Sigmoid colon (tissue), 7 donors: Measurements from ENCODE around the gene CLSTN2. TPM values are rescaled to one million over a fixed set of nuclear protein-coding genes. Genes with fewer than 3 reads are reported as not detected.

Experiments
- DNase-seq: peaks from one replicate; pipeline ENCODE4 v3.0.0-alpha.2; 2019
- H3K27ac ChIP-seq, 4 donors: fragments of 200-600 bp; sonication (generic); one replicate each; pipeline ENCODE4 v1.5.1; 2016 to 2019; ENCODE audit warnings: mild to moderate bottlenecking in 1 of 4
- H3K27me3 ChIP-seq, 3 donors: fragments of 200-600 bp; sonication (generic); one replicate each; pipeline ENCODE4 v1.5.1; 2019; ENCODE audit warnings: mild to moderate bottlenecking in 1 of 3
- H3K36me3 ChIP-seq, 4 donors: fragments of 200-600 bp; sonication (generic); one replicate each; pipeline ENCODE4 v1.5.1; 2016 to 2019
- H3K4me1 ChIP-seq, 4 donors: fragments of 200-600 bp; sonication (generic); one replicate each; pipeline ENCODE4 v1.5.1; 2017 to 2019
- H3K4me3 ChIP-seq, 4 donors: fragments of 200-600 bp; sonication (generic); one replicate each; pipeline ENCODE4 v1.5.1; 2017 to 2019; ENCODE audit warnings: mild to moderate bottlenecking in 2 of 4, moderate library complexity in 1 of 4
- H3K9me3 ChIP-seq, 4 donors: fragments of 200-600 bp in 3 of 4; sonication (generic) in 3 of 4; one replicate each; pipeline versions ENCODE4 v1.5.1 to v1.6.1; 2013 to 2019
- CTCF ChIP-seq, 4 experiments: fragments of 450-650 bp in 3 of 4; fragments of 200-600 bp in 1 of 4; IDR thresholded peaks; one replicate each; pipeline ENCODE4 v1.5.1; 2016 to 2019; ENCODE audit warnings: antibody characterized with exemption in 4 of 4, mild to moderate bottlenecking in 3 of 4, moderate library complexity in 2 of 4
- EP300 ChIP-seq, 4 donors: sonication (generic); formaldehyde crosslinking; IDR thresholded peaks; one replicate each; pipeline ENCODE4 v1.6.1; 2017; ENCODE audit warnings: antibody characterized with exemption in 4 of 4
- POLR2A ChIP-seq, 2 donors: fragments of 450-650 bp; IDR thresholded peaks; one replicate each; pipeline ENCODE4 v1.6.1; 2016; ENCODE audit warnings: antibody characterized with exemption in 2 of 2, mild to moderate bottlenecking in 2 of 2, moderate library complexity in 2 of 2
- POLR2AphosphoS5 ChIP-seq, 4 donors: sonication (generic); formaldehyde crosslinking; IDR thresholded peaks; one replicate each; pipeline ENCODE4 v1.6.1; 2017; ENCODE audit warnings: antibody characterized with exemption in 4 of 4
- WGBS, 2 donors: extraction: QIAGEN DNeasy Blood & Tissue Kit; methylation state at CpG; one replicate each; pipeline ENCODE4 v1.1.7; 2013; 5-methylcytosine and 5-hydroxymethylcytosine counted together
- intact Hi-C: fragments of 100-400 bp; cut with DNase I; formaldehyde crosslinking; loops from one replicate; pipeline ENCODE4 v1.15.1; 2023
- polyA plus RNA-seq, 3 donors: library from polyadenylated mRNA; stranded (reverse); fragments of 200-250 nt; gene quantifications; one replicate each; pipeline ENCODE4 v1.2.3, GENCODE V29; 2013
- total RNA-seq, 4 donors: library from RNA; depleted of rRNA; stranded (reverse); fragments of >200 nt; gene quantifications; one replicate each; pipeline ENCODE4 v1.1.0, GENCODE V29; 2016
- donor health status: healthy with polysubstance abuse.
- donor health status: Bipolar disorder and iron deficiency.
- donor health status: healthy.

The CLSTN2 gene
- total and polyA plus RNA-seq, 7 donors, result 0.23 to 8.3 (median 2.7) TPM

GRCh38 chr3:140523600-140523999 lies 588.6 kb downstream of the CLSTN2 start:
- Histone ChIP-seq H3K4me3 (no peak overlapping the region), H3K27ac (no peak overlapping the region), H3K9me3 (no peaks in the 10 kb centered on the region), H3K27me3 (no peaks in the 10 kb centered on the region), H3K4me1 (no peaks in the 10 kb centered on the region), H3K36me3 (no peaks in the 10 kb centered on the region)
- 41 to 98% methylated on average over 1 of the region's 1 CpG for WGBS, 2 donors
- no peak for TF ChIP-seq EP300 (IDR thresholded peaks at IDR 0.05)
- TF ChIP-seq POLR2A (IDR thresholded peaks at IDR 0.05), result no peak
- TF ChIP-seq POLR2AphosphoS5 (IDR thresholded peaks at IDR 0.05), result no peak
- TF ChIP-seq CTCF (IDR thresholded peaks at IDR 0.05), result no peak
- intact Hi-C loops, result no loop called here
- no peak for DNase-seq

GRCh38 chr3:140527156-140527555 lies 592.2 kb downstream of the CLSTN2 start:
- H3K27me3 ChIP-seq, result no peaks in the 10 kb centered on the region
- no peaks in the 10 kb centered on the region for H3K9me3 ChIP-seq
- no peak for DNase-seq
- H3K36me3 ChIP-seq, result no peaks in the 10 kb centered on the region
- H3K4me1 ChIP-seq, result peaks cover 0 to 7% (median 0%) of the 10 kb centered on the region in 4 donors
- intact Hi-C loops, result no loop called here
- H3K27ac ChIP-seq, result no peak overlapping the region
- no peak for TF ChIP-seq EP300 (IDR thresholded peaks at IDR 0.05)
- no peak for TF ChIP-seq POLR2AphosphoS5 (IDR thresholded peaks at IDR 0.05)
- TF ChIP-seq POLR2A (IDR thresholded peaks at IDR 0.05), result no peak
- TF ChIP-seq CTCF (IDR thresholded peaks at IDR 0.05), result no peak
- no peak overlapping the region for H3K4me3 ChIP-seq

GRCh38 chr3:140529096-140529495 lies 594.1 kb downstream of the CLSTN2 start:
- H3K27ac ChIP-seq, result no peak overlapping the region

GRCh38 chr3:140529558-140529957 lies 594.6 kb downstream of the CLSTN2 start:
- H3K27me3 ChIP-seq, result no peaks in the 10 kb centered on the region
- no peak for DNase-seq
- peaks cover 0 to 7% (median 0%) of the 10 kb centered on the region in 4 donors for H3K4me1 ChIP-seq
- no peak for TF ChIP-seq POLR2AphosphoS5 (IDR thresholded peaks at IDR 0.05)
- TF ChIP-seq EP300 (IDR thresholded peaks at IDR 0.05), result no peak
- TF ChIP-seq POLR2A (IDR thresholded peaks at IDR 0.05), result no peak
- no peak for TF ChIP-seq CTCF (IDR thresholded peaks at IDR 0.05)
- H3K9me3 ChIP-seq, result peaks cover 0 to 3% (median 0%) of the 10 kb centered on the region in 4 donors
- intact Hi-C loops, result no loop called here
- no peak overlapping the region for H3K4me3 ChIP-seq
- WGBS, 2 donors, result 18 to 68% methylated on average over 1 of the region's 1 CpG
- no peaks in the 10 kb centered on the region for H3K36me3 ChIP-seq
- no peak overlapping the region for H3K27ac ChIP-seq

More at GRCh38 chr3:140529096-140529495, 594.1 kb downstream of the CLSTN2 start:
- H3K36me3 ChIP-seq, result no peaks in the 10 kb centered on the region
- TF ChIP-seq EP300 (IDR thresholded peaks at IDR 0.05) (no peak), CTCF (IDR thresholded peaks at IDR 0.05) (no peak), POLR2AphosphoS5 (IDR thresholded peaks at IDR 0.05) (no peak), POLR2A (IDR thresholded peaks at IDR 0.05) (no peak)
- no peaks in the 10 kb centered on the region for H3K27me3 ChIP-seq
- intact Hi-C loops, result no loop called here
- H3K9me3 ChIP-seq, result no peaks in the 10 kb centered on the region
- WGBS, 2 donors, result 70 to 79% methylated on average over 5 of the region's 5 CpGs
- peaks cover 0 to 7% (median 0%) of the 10 kb centered on the region in 4 donors for H3K4me1 ChIP-seq
- no peak overlapping the region for H3K4me3 ChIP-seq
- DNase-seq, result no peak

GRCh38 chr3:140530131-140530530 lies 595.1 kb downstream of the CLSTN2 start:
- H3K4me3 ChIP-seq, result no peak overlapping the region
- H3K9me3 ChIP-seq, result peaks cover 0 to 7% (median 0%) of the 10 kb centered on the region in 4 donors
- no peak for TF ChIP-seq EP300 (IDR thresholded peaks at IDR 0.05)
- no peak for TF ChIP-seq POLR2AphosphoS5 (IDR thresholded peaks at IDR 0.05)
- TF ChIP-seq POLR2A (IDR thresholded peaks at IDR 0.05), result no peak
- no peak for TF ChIP-seq CTCF (IDR thresholded peaks at IDR 0.05)
- intact Hi-C loops, result no loop called here
- WGBS, 2 donors, result 78 to 81% methylated on average over 2 of the region's 2 CpGs
- no peak overlapping the region for H3K27ac ChIP-seq
- no peaks in the 10 kb centered on the region for H3K27me3 ChIP-seq
- H3K4me1 ChIP-seq, result peaks cover 0 to 7% (median 0%) of the 10 kb centered on the region in 4 donors
- no peak for DNase-seq
- no peaks in the 10 kb centered on the region for H3K36me3 ChIP-seq
